ENCODE measurements around the gene STK24.

GRCh38 chr13:98429531-98429930 is 147.4 kb downstream of the STK24 start:
- TF ChIP-seq CTCF (conservative IDR thresholded peaks at IDR 0.05; ENCODE audit: low read length) (no peak), EZH2phosphoT487 (IDR thresholded peaks at IDR 0.05; ENCODE audit: borderline replicate concordance, low read depth, low read length) (no peak)

All from OCI-LY7 (cell line).